GM06990 (cell line): ENCODE results near the gene TMEM37.

Experiments used
- DNase-seq: peaks from one replicate; pipeline ENCODE4 v3.0.0-alpha.2; 2011; ENCODE audit not compliant: insufficient read length; ENCODE audit errors: extremely low read depth
- H3K27me3 ChIP-seq: replicated peaks from 2 replicates; pipeline ENCODE4 v1.6.0; 2011; ENCODE audit warnings: low read length; ENCODE audit not compliant: control insufficient read depth, insufficient read depth
- H3K36me3 ChIP-seq: 2 replicates; pipeline ENCODE4 v1.5.1; 2011; ENCODE audit warnings: low read length; ENCODE audit not compliant: control insufficient read depth, insufficient read depth
- H3K4me3 ChIP-seq: replicated peaks from 2 replicates; pipeline ENCODE4 v1.5.1; 2011; ENCODE audit warnings: low read depth, mild to moderate bottlenecking, control low read depth, low read length
- TF ChIP-seq, protein P1 (sequence below): IDR thresholded peaks from 2 replicates; pipeline ENCODE4 v1.5.1; 2011; ENCODE audit warnings: low read length, control low read depth, mild to moderate bottlenecking, inconsistent platforms; ENCODE audit not compliant: insufficient read depth, poor library complexity, severe bottlenecking

Gene TMEM37

DNA sequence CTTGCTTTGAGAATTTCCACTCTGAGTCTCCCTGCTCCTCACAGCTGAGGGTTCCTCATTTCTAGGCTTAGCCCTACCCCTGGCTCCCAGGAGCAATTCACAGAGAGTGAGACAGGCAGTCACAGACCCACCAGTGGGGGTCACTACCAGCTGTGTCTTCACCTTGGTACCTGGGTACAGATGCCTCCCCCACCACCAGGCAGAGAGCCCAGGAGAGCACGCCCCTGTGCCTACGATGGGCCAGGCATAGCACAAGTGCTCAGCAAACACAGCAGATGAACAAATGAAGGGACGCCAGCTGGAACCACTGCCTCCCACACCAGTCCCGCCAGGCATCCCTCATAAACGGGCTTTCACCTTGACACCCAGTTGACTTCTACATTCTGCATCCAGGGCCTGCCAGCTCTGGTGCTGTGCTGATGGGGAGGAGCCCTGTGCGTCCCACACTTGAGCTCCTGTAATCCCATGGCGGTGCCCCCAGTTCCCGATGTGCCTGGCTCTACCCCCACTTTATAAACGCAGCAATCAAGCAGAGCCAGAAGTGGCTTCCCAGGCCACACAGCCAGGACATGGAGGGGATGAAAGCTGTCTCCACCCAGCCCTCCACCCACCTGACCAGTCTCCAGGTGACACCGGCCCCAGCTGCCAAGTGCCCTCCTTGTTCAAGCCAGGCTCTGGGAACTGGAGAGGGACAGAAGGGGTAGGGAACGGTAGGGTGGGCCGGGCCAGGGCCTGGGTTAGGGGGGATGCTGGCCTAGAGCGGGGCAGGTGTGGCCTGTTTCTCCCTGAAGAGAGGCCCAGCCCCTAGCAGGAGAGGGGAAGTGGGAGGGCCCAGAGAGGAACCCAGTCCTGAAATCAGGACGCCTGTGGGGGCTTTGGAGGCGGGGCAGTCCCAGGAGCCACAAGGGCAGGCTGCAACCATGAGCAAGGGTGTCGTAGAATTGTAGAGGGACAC, 50.1 kb downstream of the TMEM37 start:
- TF ChIP-seq, protein P1, sequence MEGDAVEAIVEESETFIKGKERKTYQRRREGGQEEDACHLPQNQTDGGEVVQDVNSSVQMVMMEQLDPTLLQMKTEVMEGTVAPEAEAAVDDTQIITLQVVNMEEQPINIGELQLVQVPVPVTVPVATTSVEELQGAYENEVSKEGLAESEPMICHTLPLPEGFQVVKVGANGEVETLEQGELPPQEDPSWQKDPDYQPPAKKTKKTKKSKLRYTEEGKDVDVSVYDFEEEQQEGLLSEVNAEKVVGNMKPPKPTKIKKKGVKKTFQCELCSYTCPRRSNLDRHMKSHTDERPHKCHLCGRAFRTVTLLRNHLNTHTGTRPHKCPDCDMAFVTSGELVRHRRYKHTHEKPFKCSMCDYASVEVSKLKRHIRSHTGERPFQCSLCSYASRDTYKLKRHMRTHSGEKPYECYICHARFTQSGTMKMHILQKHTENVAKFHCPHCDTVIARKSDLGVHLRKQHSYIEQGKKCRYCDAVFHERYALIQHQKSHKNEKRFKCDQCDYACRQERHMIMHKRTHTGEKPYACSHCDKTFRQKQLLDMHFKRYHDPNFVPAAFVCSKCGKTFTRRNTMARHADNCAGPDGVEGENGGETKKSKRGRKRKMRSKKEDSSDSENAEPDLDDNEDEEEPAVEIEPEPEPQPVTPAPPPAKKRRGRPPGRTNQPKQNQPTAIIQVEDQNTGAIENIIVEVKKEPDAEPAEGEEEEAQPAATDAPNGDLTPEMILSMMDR: no peak
- H3K4me3 ChIP-seq: no peak overlapping the region
- peaks cover 1% of the 10 kb centered on the region; the same call in 1 of the 2 replicates for H3K27me3 ChIP-seq
- no peaks in the 10 kb centered on the region for H3K36me3 ChIP-seq
- no peak for DNase-seq

DNA sequence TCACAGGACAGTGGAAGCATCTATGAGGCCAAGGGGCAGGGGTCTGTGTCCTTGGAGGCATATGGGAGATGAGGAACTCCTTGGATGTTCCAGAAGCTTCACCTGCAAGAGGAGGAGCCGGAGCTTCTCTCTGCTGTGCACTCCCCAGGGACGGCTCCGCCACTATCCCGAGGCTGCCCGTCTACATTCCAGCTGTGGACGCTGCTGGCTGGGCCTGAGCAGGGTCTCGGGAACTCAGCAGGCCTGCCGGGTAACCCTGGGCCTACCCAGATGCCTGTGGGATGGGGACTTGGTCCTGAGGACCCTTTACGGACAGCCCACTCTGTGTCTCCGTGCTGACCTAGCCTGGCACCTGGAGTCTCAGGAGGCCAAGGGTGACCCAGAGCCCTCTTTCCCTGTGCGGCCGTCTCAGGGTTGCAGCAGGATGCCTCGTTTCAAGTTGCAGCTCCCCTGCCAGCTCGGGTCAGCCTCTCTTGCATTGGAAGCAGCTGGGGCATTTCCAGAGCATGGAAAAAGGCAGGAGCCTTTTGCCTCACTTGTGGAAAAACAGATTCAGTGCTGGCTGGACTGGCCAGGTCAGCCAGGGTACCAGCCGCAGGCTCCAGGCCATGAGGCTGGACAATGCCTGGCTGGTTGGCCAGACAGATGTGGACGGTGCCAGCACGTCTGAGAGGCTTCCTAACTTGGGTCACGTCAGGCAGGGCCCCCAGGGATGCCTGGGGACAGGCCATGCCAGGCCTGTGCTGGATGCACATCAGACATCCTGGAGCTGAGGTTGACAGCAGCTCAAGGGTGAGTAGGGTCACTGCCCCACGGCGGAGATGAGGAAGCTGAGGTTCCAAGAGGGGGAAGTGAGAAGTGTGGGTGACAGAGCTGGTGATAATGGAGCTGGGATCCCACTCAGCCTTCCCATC, 51.1 kb downstream of the TMEM37 start:
- H3K27me3 ChIP-seq: peaks cover under 1% of the 10 kb centered on the region; the same call in 1 of the 2 replicates
- no peak for DNase-seq
- TF ChIP-seq, protein P1: no peak
- no peaks in the 10 kb centered on the region for H3K36me3 ChIP-seq
- no peak overlapping the region for H3K4me3 ChIP-seq

DNA sequence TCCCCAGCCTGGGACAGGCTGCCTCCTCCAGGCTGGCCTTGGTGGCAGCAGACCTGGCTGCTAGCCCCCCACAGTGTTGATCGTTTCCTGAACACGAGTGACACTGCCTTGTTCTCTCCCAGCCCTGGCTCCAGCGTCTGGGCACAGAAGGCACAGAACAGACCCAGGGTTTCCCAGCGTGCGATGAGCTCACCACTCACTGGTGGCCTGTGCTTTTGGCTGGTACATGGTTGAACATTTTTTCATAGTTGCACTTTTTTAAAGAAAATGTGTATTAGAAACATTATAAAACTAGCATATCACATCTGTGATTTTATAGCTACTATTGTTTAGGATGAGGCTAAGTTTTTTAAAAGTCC, 51.7 kb downstream of the TMEM37 start:
- no peak for DNase-seq
- H3K4me3 ChIP-seq: no peak overlapping the region
- no peaks in the 10 kb centered on the region; the same call in 1 of the 2 replicates for H3K27me3 ChIP-seq
- H3K36me3 ChIP-seq: no peaks in the 10 kb centered on the region
- TF ChIP-seq, protein P1: no peak

DNA sequence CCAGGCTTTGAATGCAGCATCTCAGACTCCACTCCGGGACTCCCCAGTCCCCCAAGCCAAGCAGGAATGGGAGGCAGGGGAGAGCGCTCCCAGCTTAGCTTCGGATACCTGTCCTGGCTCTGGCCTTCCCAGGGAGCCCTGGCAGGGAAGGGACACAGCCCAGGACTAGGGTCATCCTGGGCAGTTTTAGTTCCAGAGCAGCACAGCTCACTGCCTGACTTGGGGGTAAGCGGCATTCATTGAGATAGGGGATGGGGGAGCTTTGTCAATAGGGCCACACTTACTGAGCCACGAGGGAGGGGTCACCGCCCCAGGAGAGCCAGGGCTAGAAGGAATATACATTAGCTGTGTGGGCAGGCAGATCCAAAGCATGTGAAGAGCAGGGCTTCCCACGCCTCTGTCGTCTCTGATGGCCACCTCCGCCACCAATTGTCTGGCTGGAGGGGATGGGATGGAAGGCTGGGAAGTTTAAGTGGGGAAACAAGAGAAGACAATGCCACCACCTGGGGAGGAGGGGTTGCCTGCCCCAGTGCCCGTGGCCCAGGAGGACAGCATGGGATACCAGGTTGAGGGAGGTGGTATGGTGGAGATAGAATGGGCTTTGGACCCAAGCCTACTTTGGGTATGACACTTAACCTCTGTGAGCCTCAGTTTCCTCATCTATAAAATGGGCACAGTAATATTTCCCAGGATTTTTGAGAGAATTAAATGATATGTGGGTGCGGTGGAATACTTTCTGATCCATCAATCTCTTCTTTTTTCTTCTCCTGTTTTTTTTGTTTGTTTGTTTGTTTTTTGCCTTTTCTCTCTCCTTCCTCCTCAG, 52.5 kb downstream of the TMEM37 start:
- TF ChIP-seq, protein P1: no peak
- Histone ChIP-seq H3K27me3 (no peaks in the 10 kb centered on the region; the same call in 1 of the 2 replicates), H3K36me3 (no peaks in the 10 kb centered on the region), H3K4me3 (no peak overlapping the region)
- DNase-seq: no peak

DNA sequence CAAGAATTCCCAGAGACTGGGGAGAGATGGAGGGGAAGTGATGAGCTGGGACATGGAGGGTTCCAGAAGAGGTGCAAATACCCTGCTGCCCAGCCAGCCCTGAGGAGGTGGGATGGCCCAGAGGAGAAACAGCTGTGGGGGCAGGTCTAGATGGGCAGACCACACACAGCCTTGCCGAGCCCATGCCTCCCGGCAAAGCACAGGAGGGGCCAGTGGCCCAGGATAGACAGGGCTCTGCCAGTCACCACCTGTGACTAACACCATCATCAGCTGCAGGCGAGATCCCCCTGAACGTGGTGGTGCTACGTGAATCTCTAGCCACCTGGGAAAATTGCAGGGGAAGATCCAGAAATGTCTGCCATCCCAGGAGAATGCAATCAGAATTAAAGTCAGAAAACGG, 53.2 kb downstream of the TMEM37 start:
- TF ChIP-seq, protein P1: no peak
- H3K4me3 ChIP-seq: no peak overlapping the region
- no peaks in the 10 kb centered on the region for H3K36me3 ChIP-seq
- DNase-seq: no peak
- no peaks in the 10 kb centered on the region; the same call in 1 of the 2 replicates for H3K27me3 ChIP-seq
